Placental pericyte (primary cell): ENCODE results near the gene MC3R. TPM values are rescaled to one million over a fixed set of nuclear protein-coding genes. Genes with fewer than 3 reads are reported as not detected.

ENCODE experiments used
- small RNA-seq: library from RNA; depleted of rRNA; stranded (forward); fragments of <200 nt; gene quantifications from one replicate; pipeline ENCODE3, GENCODE V24; 2012; ENCODE audit warnings: low replicate concordance
- total RNA-seq: library from RNA; depleted of rRNA; stranded (reverse); fragments of >200 nt; gene quantifications from 2 replicates; pipeline ENCODE4 v1.2.3, GENCODE V29; 2012

MC3R gene
- not detected in 2 replicates for total RNA-seq

GRCh38 chr20:56247954-56248782, at the start of gene MC3R:
Gene MC3R, plus strand, starts transcription at chr20:56248732. Its CDS starts 112 bp downstream, at chr20:56248844.

Small RNA genes lying within 50 kb of the gene (small RNA-seq; reads per million reads assigned to genes)
- 0.13 reads per million for gene RNA5SP487

Other genes with a start within 250 kb of the MC3R start
- not detected in 2 replicates for gene CBLN4, start 243.2 kb upstream of the MC3R start, total RNA-seq
- 32.0 and 41.2 TPM in 2 replicates for gene FAM210B, start 110.2 kb downstream of the MC3R start, total RNA-seq
- 3.7 and 102 TPM in 2 replicates for gene AURKA, start 143.5 kb downstream of the MC3R start, total RNA-seq
- 26.7 and 44.5 TPM in 2 replicates for gene CSTF1, start 143.9 kb downstream of the MC3R start, total RNA-seq
- under 0.01 and 8.9 TPM in 2 replicates for gene CASS4, start 163.5 kb downstream of the MC3R start, total RNA-seq
- 62.6 and 73.3 TPM in 2 replicates for gene RTF2, start 219.9 kb downstream of the MC3R start, total RNA-seq